H7 (cell line): ENCODE results near the gene CBX4. TPM values are rescaled to one million over a fixed set of nuclear protein-coding genes. Genes with fewer than 3 reads are reported as not detected.
A peak's percentile ranks its signal among the peaks of the same experiment; 100 is the strongest.

Experiments used
- DNase-seq: peaks from one replicate; pipeline ENCODE4 v3.0.0; 2012
- H3K27me3 ChIP-seq: 2 replicates; pipeline ENCODE4 v1.6.0; 2011; ENCODE audit warnings: mild to moderate bottlenecking, low read length; ENCODE audit not compliant: control insufficient read depth, insufficient read depth
- H3K36me3 ChIP-seq: replicated peaks from 2 replicates; pipeline ENCODE4 v1.5.1; 2011; ENCODE audit warnings: low read length; ENCODE audit not compliant: control insufficient read depth, insufficient read depth
- H3K4me3 ChIP-seq: 2 replicates; pipeline ENCODE4 v1.5.1; 2011; ENCODE audit warnings: low read depth, mild to moderate bottlenecking, control low read depth, low read length, moderate library complexity; ENCODE audit not compliant: insufficient read depth
- total RNA-seq: library from RNA; depleted of rRNA; stranded (reverse); fragments of >200 nt; shearing (Covaris generic); gene quantifications from 2 replicates; pipeline ENCODE4 v1.2.3, GENCODE V29; 2014

The CBX4 gene
- total RNA-seq, 1 experiment from 2014 or later, result 6.4 TPM

DNA sequence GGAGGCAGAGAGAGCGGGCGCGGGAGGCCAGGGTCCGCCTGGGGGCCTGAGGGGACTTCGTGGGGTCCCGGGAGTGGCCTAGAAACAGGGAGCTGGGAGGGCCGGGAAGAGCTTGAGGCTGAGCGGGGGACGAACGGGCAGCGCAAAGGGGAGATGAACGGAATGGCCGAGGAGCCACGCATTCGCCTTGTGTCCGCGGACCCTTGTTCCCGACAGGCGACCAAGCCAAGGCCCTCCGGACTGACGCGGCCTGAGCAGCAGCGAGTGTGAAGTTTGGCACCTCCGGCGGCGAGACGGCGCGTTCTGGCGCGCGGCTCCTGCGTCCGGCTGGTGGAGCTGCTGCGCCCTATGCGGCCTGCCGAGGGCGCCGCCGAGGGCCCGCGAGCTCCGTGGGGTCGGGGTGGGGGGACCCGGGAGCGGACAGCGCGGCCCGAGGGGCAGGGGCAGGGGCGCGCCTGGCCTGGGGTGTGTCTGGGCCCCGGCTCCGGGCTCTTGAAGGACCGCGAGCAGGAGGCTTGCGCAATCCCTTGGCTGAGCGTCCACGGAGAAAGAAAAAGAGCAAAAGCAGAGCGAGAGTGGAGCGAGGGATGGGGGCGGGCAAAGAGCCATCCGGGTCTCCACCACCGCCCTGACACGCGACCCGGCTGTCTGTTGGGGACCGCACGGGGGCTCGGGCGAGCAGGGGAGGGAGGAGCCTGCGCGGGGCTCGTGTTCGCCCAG lies 1.2 kb upstream of the CBX4 start:
- Histone ChIP-seq H3K27me3 (peaks cover 84% of the 10 kb centered on the region), H3K36me3 (no peaks in the 10 kb centered on the region), H3K4me3 (no peak overlapping the region)
- DNase-seq, result peak; percentile 81

DNA sequence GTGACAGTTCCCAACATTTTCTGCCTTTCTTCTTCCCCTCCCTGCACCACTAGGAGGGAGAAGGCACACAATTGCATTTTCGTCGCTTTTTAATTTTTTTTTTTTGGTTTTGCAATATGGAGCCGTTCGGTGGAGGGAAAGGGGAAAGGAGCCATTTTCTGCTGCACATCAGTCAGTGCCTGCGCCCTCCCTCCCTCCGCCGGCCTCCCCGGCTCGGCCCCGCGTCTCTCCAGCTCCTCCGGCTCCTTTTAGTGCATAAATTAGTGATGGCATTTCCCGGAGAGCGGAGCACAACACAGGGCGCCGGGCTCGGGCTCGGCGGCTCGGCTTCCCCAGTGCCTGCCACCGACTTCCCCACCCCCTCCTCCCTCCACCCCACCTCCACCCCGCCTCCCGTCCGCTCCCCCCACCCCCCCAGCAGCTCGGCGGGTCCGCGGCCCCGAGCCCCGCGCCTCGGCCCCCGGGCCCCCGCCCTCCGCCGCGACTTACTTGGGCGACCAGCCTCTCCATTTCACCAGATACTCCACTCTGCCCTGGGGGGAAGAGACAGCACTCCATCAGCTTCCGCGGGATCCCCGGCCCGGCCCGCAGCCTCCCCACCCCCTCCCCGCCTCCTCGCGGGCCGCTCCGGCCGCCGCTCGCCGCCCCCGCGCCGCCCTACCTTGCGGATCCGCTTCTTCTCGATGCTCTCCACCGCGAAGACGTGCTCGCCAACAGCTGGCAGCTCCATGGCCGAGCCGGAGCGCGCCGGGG lies 542 bp downstream of the CBX4 start:
- Histone ChIP-seq H3K36me3 (no peaks in the 10 kb centered on the region), H3K27me3 (peaks cover 85% of the 10 kb centered on the region), H3K4me3 (peak overlapping the region; percentile 50)
- peak; percentile 88 for DNase-seq

GRCh38 chr17:79837888-79838521 lies 1.2 kb downstream of the CBX4 start:
- peak; percentile 56 for DNase-seq

DNA sequence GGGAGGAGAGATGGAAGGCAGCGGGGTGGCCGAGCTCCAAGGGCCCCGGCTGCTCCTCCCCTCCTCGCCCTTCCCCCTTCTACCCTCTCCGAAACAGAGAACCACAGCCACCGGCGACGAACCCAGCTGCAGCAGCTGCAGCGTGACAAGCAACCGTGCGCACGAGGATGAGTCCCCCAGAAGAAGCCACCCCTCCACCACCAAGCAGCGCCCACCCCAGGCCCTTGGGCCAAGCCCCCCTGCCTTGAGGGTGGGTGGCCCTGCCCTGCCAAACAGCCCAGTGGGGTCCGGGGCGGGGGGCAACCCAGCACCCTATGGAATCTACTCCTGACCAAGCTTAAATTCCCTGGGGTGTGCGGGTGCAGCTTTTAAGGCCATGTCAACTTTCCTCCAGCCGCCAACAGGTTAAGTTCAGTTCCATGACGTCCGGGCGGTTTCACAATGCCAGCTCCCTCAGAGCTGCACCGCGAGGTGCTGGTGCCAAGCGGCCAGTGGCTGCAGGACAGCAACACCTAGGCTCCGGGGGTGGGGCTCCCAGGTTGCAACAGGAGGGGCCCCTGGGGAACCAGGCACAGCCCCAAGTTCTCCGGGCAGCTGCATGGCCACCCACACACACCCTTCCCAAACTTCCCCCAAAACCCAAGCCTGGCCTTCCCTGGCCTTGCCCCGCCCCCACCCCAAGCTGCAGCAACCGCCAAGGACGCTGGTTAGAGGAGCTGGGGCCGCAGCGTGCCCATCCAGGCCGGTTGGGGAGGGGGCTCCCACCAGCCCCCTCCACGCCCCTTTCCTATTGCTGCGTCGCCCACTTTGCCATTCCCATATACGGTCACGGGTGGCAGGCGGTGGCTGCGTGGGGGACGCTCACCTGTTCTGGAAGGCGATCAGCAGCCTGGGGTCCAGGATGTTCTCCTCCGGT lies 2.0 kb downstream of the CBX4 start:
- Histone ChIP-seq H3K36me3 (no peaks in the 10 kb centered on the region), H3K4me3 (peak overlapping the region; percentile 50), H3K27me3 (peaks cover 85% of the 10 kb centered on the region)
- DNase-seq, result peak; percentile 83

More at GRCh38 chr17:79837888-79838521, 1.2 kb downstream of the CBX4 start:
- no peaks in the 10 kb centered on the region for H3K36me3 ChIP-seq
- H3K4me3 ChIP-seq, result peak overlapping the region; percentile 50
- peaks cover 85% of the 10 kb centered on the region for H3K27me3 ChIP-seq

- Histone ChIP-seq H3K27me3 (peaks cover 85% of the 10 kb centered on the region), H3K4me3 (peak overlapping the region; percentile 25), H3K36me3 (no peaks in the 10 kb centered on the region)
- peak; percentile 62 for DNase-seq
These were observed 2.7 kb downstream of the CBX4 start for GRCh38 chr17:79836510-79836971.

DNA sequence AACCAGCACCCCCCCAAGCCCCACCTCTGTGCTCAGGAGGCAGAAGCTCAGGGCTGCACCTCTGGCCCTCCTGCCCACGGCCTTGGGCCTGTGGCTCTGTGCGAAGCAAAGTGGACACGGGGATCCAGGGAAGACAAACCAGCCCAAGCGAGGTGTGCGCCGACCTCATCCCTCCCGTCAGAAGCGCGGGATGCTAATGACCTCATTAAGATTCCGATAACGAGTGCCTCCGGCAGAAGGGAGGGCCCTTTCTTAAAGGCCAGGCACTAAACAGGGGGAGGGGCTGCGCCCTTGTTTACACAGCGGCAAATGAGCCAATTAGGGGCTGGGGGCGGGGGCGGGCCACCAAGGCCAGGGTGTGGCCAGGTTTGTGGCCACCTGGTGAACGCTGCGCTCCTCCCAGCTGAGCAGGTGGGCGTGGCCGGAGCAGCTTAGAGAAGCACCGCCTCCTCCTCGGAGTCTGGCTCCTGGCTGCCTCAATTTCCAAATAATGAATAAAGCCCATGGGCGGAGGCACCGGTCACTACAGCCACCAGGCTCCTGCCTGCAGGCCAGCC lies 3.2 kb downstream of the CBX4 start:
- peaks cover 85% of the 10 kb centered on the region for H3K27me3 ChIP-seq
- peak overlapping the region; percentile 25 for H3K4me3 ChIP-seq

DNA sequence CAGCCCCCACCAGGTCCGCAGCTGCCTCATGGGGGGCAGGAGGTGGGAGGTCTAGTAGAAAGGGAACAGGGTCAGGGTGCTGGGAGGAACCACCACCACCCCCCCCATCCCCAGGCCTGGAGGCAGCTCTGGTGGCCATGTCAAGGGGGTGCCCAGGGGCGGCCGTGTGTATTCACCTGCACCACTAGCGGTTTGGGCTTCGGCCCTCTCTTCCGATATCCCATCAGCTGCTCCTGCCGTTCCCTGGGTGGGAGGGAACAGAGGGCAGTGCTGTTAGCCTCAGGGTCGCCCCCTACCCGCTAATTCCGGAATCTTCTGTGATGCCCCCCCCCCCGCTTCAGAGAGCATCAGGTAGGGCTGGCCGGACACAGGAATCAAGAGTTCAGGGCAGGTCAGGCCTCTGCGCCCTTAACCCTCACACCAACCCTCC lies 3.8 kb downstream of the CBX4 start:
- DNase-seq, result peak; percentile 87

More for the DNA sequence above, 3.2 kb downstream of the CBX4 start:
- DNase-seq, result peak; percentile 94
- no peaks in the 10 kb centered on the region for H3K36me3 ChIP-seq

GRCh38 chr17:79834565-79835469 lies 4.4 kb downstream of the CBX4 start:
- peak; percentile 94 for DNase-seq
- Histone ChIP-seq H3K27me3 (peaks cover 85% of the 10 kb centered on the region), H3K36me3 (no peaks in the 10 kb centered on the region), H3K4me3 (no peak overlapping the region)

More for the DNA sequence above, 3.8 kb downstream of the CBX4 start:
- peak overlapping the region; percentile 16; the same call in 1 of the 2 replicates for H3K4me3 ChIP-seq
- H3K36me3 ChIP-seq, result no peaks in the 10 kb centered on the region
- H3K27me3 ChIP-seq, result peaks cover 85% of the 10 kb centered on the region

GRCh38 chr17:79833744-79834564 lies 5.3 kb downstream of the CBX4 start:
- Histone ChIP-seq H3K27me3 (peaks cover 90% of the 10 kb centered on the region), H3K36me3 (no peaks in the 10 kb centered on the region), H3K4me3 (no peak overlapping the region; the same call in 1 of the 2 replicates)
- DNase-seq, result peak; percentile 79

GRCh38 chr17:79833110-79833450 lies 6.2 kb downstream of the CBX4 start:
- H3K4me3 ChIP-seq, result no peak overlapping the region
- H3K27me3 ChIP-seq, result peaks cover 88% of the 10 kb centered on the region
- H3K36me3 ChIP-seq, result no peaks in the 10 kb centered on the region
- no peak for DNase-seq

GRCh38 chr17:79832218-79833109 lies 6.8 kb downstream of the CBX4 start:
- Histone ChIP-seq H3K36me3 (no peaks in the 10 kb centered on the region), H3K4me3 (peak overlapping the region; percentile 33), H3K27me3 (peaks cover 82% of the 10 kb centered on the region)
- peak; percentile 91 for DNase-seq
